Stimulated activated CD4-positive, alpha-beta T cell treated with anti-CD3 and anti-CD28 coated beads, Interleukin-1b, Interleukin-23, amount 100 ng/mL, for 48 hours (primary cell): ENCODE measurements around the gene RNU4-1.

Source experiments
- DNase-seq: peaks from one replicate; pipeline ENCODE4 v3.0.0-alpha.2; 2020

RNU4-1 gene

GRCh38 chr12:120287491-120287890 is 5.5 kb downstream of the RNU4-1 start:
- no peak for DNase-seq

- no peak for DNase-seq
These were observed 6.1 kb downstream of the RNU4-1 start for GRCh38 chr12:120286768-120287490.

GRCh38 chr12:120284381-120284780 is 8.7 kb downstream of the RNU4-1 start:
- no peak for DNase-seq

DNA sequence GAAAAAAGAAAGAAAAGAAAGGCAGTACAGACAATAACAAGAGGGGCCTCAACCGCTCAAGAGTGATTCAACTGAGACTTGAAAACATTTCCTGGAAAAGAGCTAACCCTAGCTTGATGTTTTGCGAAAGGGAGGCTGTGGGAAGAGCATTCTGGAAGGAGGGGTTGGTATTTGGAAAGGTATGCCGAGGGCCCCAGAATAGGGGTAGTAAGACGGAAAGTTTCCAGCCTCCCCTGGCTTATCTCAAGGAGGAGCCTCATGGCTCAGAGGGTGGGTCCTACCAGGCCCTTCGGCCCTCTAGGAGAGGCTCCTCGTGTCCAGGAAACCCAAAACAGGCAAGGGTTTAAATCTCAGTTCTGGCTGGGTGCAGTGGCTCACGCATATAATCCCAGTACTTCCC is 9.7 kb downstream of the RNU4-1 start:
- no peak for DNase-seq

DNA sequence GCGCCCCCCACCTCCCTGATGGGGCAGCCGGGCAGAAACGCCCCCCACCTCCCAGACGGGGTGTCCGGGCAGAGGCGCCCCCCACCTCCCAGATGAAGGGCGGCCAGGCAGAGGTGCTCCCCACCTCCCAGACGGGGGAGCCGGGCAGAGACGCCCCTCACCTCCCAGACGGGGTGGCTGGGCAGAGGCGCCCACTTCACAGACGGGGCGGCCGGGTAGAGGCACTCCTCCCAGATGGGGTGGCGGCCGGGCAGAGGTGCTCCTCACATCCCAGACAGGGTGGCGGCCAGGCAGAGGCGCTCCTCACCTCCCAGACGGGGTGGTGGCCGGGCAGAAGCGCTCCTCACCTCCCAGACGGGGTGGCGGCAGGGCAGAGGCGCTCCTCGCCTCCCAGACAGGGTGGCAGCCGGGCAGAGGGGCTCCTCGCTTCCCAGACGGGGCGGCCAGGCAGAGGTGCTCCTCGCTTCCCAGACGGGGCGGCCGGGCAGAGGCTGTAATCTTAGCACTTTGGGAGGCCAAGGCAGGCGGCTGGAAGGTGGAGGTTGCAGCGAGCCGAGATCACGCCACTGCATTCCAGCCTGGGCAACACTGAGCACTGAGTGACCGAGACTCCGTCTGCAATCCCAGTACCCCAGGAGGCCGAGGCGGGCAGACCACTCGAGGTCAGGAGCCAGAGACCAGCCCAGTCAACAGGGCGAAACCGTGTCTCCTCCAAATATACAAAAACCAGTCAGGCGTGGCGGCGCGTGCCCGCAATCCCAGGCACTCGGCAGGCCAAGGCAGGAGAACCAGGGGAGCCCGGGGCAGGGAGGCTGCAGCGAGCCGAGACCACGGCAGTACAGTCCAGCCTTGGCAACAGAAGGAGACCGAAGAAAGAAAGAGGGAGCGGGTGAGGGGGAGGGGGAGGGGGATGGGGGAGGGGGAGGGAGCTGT is 14.6 kb downstream of the RNU4-1 start:
- no peak for DNase-seq

DNA sequence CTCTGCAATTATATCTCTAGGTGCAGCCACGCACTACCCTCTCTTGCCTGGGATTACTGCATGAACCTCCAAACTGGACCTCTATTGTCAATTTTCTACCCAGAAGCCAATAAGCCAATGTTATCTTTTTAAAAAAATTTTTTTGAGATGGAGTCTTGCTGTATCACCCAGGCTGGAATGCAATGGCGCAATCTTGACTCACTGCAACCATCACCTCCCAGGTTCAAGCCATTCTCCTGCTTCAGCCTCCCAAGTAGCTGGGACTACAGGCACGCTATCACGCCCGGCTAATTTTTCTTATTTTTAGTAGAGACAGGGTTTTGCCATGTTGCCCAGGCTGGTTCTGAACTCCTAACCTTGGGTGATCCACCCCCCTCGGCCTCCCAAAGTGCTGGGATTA is 16.3 kb downstream of the RNU4-1 start:
- DNase-seq: no peak

DNA sequence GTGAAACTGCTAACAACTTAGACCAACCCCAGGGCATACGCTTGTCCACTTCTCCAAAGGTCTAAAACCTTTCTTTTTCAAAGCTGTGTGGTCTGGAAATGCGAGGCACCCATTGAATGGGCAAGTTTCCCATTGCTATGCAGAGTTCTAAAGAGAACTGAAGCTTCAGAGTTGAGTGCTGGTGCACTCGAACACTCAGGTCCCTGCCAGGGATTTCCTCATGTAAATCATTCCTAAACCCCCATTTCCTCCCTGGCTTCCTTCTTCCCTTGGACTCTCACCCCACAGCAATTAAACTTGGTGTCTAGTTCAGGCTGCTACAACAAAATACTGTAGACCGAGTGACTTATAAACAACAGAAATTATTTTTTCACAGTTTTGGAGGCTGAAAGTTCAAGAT is 25.3 kb downstream of the RNU4-1 start:
- no peak for DNase-seq

DNA sequence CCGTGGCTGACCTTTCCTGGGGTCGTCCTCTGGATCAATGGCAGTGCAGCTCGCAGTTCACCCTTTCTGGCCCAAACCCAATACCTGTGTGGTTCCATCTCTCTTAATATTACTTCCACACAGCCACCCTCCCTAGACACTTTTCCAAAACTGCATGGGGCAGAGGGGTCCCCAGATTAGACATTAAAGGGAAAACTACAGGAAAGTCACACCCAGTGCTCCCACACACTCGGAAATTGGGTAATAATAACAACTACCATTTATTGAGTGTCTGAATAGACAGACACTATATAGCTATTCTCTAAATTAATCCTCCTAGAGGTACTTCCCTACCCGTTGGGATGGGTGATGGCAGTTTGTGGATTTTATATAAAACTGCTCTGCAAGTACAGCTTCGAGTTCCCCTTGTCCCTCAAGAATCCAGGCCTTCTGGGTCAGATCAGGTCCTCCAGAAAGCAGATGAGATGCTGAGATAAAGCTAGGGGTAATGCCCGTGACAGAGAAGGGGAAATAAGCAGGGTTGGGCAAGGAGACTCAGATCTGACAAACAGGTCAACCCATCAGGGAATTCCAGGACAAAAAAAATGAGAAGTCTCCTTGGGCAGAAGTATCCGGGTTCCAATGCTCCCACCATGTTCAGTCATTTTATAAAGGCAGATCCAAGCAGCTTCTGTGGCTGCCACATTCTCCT is 26.7 kb downstream of the RNU4-1 start:
- no peak for DNase-seq

- DNase-seq: peak; percentile 88
These were observed 27.4 kb downstream of the RNU4-1 start, which contains the start of gene PXN for GRCh38 chr12:120265473-120266179. Gene PXN, minus strand, starts transcription at chr12:120265730. Its CDS starts 101 bp downstream, at chr12:120265629.

DNA sequence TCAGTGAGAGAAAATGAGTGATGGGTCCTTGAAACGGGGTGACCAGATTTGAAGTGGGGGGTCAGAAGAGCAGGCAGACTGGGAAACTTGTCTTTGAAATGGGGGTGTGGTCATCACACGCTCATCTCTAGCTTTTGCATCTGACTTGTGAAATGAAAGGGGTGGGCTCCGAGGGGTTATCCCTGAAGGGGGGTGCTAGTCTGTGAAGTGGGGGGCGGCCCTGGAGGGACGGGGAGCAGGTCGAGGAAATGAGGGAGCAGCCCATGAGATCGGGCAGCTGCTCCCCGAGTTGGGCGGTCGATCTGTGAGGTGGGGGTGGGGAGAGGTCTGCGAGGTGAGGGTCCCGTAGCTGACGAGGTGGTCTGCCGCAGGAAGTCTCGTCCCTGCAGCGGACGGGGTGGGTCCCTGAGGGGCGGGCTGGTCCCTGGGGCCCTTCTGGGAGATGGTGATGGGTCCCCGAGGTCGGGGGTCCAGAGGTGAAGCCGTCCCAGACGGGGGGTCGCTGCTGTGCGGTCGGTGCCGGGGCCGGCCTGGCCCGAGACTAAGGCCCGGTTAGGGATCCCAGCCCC is 28.0 kb downstream of the RNU4-1 start:
- DNase-seq: no peak

GRCh38 chr12:120264086-120264903 is 28.7 kb downstream of the RNU4-1 start:
- no peak for DNase-seq

DNA sequence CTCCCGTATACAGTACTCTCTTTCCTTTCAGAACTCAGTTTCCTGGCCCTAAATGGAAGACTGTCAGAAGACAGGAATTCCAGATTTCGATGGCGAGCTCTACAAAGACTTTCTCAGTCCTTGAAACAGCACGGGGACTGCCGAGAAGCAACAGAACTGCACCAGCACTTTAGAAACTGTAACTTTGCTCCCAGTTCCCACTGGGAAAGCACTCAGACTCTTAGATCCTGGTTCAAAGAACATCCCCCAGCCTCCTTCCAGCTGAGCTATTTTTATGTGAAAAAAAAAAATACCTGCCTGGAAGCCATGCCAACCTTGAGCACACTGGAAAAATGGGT is 29.3 kb downstream of the RNU4-1 start:
- no peak for DNase-seq

DNA sequence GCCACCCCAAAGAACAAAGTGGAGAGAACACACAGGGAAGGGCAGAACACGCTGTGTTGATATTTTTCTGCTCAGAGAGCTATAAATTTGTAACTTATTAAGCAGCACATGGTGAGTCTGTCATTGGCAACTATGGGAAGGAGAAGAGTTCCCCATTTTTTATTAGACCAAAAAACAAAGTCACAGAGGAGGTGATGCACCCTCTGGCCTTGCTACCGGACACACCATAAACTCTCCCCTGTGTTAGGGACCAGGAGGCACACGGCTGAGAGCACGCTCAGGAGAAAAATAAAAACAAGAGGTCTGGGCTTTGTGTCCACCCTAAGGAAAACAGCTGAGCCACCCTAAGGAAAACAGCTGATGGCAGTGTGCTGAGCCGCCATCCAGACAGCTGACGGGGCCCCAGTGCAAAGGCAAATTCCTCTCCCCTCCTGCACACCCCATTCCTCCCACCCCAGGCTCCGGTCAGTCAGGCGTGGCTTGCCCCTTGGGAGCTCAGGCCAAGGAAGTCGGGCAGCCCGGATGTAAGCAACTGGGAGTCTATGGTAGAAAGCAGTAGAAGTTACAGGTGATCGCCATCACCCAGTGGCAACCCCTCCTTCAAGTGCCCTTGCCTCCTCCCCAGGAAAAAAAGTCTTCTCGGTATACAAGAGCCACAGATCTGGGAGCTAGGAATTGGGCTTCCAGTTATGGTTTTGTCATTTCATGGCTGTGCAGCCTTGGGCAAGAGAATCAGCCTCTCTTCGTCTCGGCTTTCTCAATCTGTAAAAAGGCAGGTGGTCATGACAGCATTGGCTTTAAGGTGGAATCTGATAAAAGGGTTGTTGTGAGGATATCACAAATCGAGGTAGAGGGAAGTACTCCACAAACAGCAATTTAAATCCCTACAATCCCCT is 29.9 kb downstream of the RNU4-1 start:
- no peak for DNase-seq

GRCh38 chr12:120261951-120262851 is 30.8 kb downstream of the RNU4-1 start:
- no peak for DNase-seq

GRCh38 chr12:120260607-120261006 is 32.4 kb downstream of the RNU4-1 start:
- no peak for DNase-seq

- DNase-seq: no peak
These were observed 33.4 kb downstream of the RNU4-1 start for GRCh38 chr12:120259418-120260202.

DNA sequence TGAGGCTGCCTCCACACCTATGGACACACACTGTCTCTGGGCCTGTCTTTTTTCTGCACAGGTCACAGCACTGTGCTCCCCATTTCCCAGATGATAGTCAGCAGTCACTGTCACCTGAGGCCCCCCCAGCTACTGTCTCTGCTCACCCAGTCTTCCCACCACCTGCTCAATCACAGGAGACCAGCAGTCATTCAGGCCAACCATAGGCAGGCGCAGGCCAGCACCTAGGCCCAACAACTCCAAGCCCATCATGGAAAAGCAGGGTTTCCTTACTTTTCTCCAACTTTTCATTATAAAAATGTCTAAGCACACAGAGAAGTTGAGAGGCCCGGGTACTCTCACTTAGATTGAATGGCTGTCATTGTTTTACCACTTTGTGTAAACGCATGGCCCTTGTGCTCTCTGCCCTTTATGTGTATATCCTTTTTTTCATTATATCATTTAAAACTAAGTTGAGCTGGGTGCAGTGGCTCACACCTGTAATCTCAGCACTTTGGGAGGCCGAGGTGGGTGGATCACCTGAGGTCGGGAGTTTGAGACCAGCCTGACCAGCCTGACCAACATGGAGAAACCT is 34.6 kb downstream of the RNU4-1 start:
- DNase-seq: no peak
